ENCODE data around the gene STAG1.
A peak's percentile ranks its signal among the peaks of the same experiment; 100 is the strongest.
"Not testable (repeated sequence)": the region's sequence is repeated elsewhere in the genome, so short reads cannot be mapped to it uniquely, and the experiment has no call there.

STAG1 gene

DNA sequence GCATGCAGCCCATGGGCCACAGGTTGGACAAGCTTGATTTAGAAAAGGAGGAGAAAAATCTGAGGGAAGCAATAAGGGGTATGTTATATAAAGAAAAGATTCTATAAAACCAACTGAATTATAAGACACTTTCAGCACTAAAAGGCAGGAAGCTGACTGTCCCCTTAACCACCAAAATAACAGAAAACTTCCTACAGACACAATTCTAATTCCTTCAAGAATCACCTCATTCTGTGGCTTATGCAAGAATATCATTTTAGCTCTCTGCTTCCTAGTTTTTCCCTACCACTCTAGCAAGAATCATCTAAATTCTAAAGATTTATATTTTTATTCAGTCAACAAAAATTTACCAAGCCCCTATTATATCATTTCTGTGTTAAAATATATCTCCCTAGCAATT is 6.3 kb downstream of the STAG1 start:
- DNase-seq (ENCODE audit: low spot score): no peak

GRCh38 chr3:136741063-136741462 is 11.1 kb downstream of the STAG1 start:
- DNase-seq (ENCODE audit: low spot score): no peak

DNA sequence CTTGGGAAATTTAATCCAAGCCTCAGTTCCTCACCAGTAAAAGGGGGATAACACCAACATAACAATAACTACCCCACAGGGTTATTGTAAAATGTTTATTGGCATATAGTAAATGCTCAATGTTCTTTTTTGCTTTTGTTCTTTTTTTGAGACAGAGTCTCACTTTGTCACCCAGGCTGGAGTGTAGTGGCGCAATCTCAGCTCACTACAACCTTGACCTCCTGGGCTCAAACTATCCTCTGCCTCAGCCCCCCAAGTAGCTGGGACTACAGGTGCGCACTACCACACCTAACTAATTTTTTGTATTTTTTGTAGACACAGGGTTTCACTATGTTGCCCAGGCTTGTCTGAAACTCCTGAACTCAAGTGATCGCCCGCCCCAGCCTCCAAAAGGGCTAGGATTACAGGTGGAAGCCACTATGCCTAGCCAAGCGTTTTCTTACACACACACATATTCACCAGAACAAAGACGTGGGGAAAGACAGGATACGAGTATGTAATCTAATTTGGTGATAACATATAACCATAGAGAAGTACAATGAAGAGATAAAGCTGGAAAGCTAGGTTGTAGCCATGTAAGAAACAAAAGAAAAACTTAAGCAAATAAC is 11.7 kb downstream of the STAG1 start:
- no peak for DNase-seq (ENCODE audit: low spot score)

DNA sequence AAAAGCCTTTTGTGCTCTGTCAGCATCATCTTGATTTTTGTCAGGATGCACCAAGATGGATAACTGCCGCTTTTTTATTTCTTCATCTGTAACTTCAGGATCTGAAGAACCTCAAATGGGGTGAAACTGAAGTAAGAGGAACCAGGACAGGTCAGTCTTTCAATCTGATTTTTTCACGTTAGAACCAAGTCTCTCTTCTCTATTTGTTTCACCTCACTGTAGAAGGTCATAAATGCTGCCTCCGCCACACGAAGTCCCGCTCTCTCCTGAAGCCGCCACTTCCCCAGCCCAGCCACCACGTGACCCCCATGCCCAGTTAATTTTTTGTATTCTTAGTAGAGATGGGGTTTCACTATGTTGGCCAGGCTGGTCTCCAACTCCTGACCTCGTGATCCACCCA is 15.2 kb downstream of the STAG1 start:
- not testable (repeated sequence) for DNase-seq (ENCODE audit: low spot score)

DNA sequence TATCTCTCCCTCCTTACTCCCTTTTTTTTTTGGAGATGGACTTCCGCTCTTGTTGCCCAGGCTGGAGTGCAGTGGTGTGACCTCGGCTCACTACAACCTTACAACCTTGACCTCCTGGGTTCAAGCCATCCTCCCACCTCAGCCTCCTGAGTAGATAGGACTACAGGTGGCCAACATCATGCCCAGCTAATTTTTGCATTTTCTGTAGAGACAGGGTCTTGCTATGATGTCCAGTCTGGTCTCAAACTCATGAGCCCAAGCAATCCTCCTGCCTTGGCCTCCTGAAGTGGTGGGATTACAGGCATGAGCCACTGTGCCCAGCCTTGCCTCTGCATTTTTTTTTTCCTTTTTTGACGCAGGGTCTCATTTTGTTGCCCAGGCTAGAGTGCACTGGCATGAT is 17.1 kb downstream of the STAG1 start:
- DNase-seq (ENCODE audit: low spot score): no peak

DNA sequence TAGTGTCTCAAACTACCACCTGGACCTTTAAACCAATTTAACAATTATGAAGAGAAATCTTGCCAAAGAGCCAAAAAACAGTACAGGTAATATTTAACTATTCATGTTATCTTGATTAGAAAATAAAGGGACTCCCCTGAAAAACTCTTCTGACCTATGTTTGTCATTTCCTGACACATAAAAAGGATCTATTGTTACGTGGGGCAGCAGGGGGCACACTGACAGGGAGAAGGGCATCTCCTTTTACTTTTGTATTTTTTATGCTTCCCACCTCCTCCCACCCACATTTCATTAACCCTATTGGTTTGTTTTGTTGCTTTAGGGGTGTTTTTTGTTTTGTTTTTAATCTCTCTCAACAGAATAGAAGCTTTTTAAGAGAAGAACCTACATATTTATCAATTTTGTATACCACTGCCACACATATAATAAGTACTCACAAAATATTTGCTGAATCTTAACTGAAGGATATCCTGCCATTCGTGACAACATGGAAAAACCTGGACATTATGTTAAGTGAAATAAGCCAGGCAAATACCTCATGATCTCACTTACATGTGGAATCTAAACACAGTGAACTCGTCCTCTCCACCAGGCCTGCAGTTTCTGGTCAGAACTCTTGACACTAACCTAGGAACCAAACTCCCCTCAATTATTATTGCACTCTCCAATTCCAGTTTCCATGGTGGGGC is 17.7 kb downstream of the STAG1 start:
- peak; percentile 21 for DNase-seq (ENCODE audit: low spot score)

DNA sequence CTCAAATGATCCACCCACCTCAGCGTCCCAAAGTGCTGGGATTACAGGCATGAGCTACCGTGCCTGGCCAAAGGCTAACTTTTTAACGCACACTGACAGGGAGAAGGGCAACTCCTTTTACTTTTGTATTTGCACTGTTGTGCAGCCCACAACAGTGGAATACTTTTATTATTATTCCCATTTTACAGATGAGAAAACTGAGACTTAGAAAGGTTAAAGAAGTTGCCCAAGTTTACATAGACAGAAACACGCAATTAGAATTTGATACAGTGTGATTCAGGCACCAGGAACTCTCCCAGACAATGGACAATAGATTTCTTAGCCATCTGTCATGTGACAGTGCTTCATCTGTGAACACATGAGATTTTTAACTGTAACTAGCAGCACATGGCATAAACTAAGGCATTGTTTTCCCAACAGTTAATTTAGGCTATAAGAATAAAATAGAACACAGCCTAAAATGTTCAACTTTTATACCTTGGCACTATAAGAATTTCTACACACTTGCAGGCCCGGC is 18.8 kb downstream of the STAG1 start:
- no peak for DNase-seq (ENCODE audit: low spot score)

DNA sequence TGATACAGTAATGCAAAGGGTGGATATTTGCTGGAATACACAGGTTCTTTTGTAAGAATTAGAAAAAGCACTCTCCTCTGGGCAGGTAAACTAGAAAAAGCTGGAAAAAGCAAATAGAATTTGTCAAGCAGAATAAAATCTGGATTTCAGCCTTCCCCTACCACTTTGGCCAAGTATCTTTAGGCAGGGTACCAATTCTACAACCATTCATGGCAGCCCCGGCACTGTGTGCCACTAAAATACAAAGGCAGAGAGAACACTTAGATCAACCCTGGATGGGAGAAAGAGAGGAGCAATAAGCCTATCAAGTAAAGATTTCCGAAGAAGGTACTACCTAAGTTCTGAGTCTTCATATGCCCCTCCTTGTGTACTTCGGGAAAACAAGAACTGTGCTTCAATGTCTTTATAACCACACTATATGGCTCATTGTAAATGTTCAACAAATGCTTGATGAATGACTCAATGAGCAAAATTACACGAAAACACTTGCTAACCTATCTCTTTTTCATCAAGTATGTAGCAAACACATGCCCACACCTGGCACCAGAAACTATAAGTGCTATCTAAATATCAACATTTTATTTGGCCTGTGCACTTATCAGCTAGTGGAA is 20.8 kb downstream of the STAG1 start:
- DNase-seq (ENCODE audit: low spot score): no peak

GRCh38 chr3:136730595-136731273 is 21.4 kb downstream of the STAG1 start:
- DNase-seq (ENCODE audit: low spot score): no peak

- DNase-seq (ENCODE audit: low spot score): no peak
Observed at GRCh38 chr3:136728918-136729317, 23.3 kb downstream of the STAG1 start.

GRCh38 chr3:136728473-136728872 is 23.7 kb downstream of the STAG1 start:
- no peak for DNase-seq (ENCODE audit: low spot score)

DNA sequence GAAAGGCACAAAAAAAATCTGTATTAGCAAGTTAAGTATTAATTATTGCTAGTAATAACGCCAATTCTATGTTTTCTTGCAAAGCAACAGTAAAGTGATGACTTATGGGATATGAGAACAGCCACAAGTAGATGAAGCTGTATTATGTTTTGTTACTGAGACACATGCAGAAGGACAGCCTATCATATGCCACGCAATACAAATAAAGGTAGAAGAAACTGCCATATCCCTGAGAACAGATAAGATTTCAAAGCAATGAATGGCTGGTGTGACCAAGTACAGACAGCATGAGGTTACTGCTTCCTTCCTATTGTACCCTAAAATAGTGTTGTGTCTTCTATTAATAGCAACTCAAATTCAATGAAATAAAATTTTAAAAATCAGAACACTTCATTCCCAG is 26.7 kb downstream of the STAG1 start:
- no peak for DNase-seq (ENCODE audit: low spot score)

- DNase-seq (ENCODE audit: low spot score): not testable (repeated sequence)
Observed at GRCh38 chr3:136722916-136723315, 29.3 kb downstream of the STAG1 start.

- DNase-seq (ENCODE audit: low spot score): not testable (repeated sequence)
Observed at GRCh38 chr3:136722399-136722798, 29.8 kb downstream of the STAG1 start.

- no peak for DNase-seq (ENCODE audit: low spot score)
Observed at GRCh38 chr3:136720091-136720490, 32.1 kb downstream of the STAG1 start.

DNA sequence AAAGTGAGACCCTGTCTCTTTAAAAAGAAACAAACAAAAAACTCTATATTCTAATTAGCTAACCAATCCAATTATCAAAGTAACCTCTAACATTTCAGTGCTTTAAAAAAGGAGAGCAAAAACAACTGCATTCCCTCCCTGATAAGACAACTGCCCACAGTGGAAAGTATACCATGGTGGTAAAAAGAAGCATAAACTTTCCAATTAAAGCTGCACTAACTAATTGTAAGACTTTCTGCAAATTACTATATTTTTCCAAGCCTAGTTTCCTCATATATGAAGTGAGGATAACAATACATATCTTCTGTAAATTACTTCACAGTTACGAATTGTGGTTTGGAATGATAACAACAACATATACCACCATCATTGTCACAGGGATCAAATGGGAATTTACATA is 35.5 kb downstream of the STAG1 start:
- DNase-seq (ENCODE audit: low spot score): no peak

DNA sequence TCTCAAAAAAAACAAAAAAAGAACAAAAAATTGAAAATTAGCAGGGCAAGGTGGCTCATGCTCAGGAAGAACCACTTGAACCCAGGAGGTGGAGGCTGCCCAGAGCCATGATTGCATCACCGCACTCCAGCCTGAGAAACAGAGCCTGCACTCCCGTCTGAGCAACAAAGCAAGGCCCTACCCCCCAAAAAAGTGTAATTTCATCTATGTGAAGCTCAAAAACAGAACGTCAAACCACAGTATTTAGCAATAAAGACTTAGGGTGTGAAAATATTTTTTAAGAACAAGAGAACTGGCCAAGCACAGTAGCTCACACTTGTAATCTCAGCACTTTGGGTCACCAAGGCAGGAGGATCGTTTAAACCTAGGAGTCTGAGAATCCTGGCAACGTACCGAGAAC is 38.2 kb downstream of the STAG1 start:
- DNase-seq (ENCODE audit: low spot score): no peak

DNA sequence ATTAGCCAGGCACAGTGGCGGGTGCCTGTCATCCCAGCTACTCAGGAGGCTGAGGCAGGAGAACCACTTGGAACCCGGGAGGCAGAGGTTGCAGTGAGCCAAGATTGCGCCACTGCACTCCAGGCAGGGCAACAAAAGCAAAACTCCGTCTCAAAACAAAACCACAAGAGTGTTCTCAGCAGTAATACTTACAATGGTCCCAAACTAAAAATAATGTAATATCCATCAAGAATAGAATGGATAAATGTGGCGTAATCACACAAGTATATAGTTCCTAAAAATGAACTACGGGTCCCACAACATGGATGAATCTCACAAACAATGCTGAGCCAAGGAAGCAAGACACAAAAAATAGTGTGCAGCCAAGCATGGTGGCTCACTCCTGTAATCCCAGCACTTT is 39.2 kb downstream of the STAG1 start:
- DNase-seq (ENCODE audit: low spot score): no peak

- not testable (repeated sequence) for DNase-seq (ENCODE audit: low spot score)
Observed at GRCh38 chr3:136711888-136712287, 40.3 kb downstream of the STAG1 start.

DNA sequence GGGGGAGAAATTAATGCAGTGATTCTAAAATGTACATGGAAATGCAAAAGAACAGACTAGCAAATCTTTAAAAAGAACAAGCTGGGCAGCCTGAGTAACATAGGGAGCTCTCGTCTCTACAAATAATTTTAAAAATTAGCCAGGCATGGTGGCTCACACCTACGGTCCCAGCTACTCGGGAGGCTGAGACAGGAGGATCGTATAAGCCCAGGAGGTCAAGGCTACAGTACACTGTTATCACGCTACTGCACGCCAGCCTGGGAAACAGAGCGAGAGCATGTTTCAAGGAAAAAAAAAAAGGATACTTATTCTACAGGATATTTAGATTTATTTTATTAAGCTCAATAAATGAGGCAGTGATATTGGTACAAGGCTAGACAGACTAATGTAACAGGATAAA is 40.9 kb downstream of the STAG1 start:
- DNase-seq (ENCODE audit: low spot score): no peak

DNA sequence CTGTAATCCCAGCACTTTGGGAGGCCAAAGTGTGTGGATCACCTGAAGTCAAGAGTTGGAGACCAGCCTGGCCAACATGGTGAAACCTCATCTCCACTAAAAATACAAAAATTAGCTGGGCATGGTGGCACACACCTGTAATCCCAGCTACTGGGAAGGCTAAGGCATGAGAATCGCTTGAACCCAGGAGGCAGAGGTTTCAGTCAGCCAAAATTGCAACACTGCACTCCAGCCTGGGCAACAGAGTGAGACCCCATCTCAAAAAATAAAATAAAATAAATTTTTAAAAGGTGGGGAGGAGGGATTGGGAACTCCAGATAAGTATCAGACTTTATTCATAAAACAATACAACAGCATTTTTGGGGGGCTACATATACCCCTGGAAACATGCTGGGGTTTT is 42.4 kb downstream of the STAG1 start:
- DNase-seq (ENCODE audit: low spot score): not testable (repeated sequence)

GRCh38 chr3:136708333-136708985 is 43.7 kb downstream of the STAG1 start:
- DNase-seq (ENCODE audit: low spot score): no peak
